ENCODE measurements around the gene KIRREL3.

- no peak for TF ChIP-seq CTCF (IDR thresholded peaks at IDR 0.05)
- no peak for TF ChIP-seq CEBPB (IDR thresholded peaks at IDR 0.05)
- TF ChIP-seq CBX2 (IDR thresholded peaks at IDR 0.05; ENCODE audit: borderline replicate concordance, low read depth) = no peak
- no peak for TF ChIP-seq USF2 (IDR thresholded peaks at IDR 0.05)
- TF ChIP-seq POLR2A (IDR thresholded peaks at IDR 0.05; ENCODE audit: low read length) = no peak
- no peak for TF ChIP-seq RCOR1 (IDR thresholded peaks at IDR 0.05; ENCODE audit: low read depth, low read length)
- TF ChIP-seq BHLHE40 (IDR thresholded peaks at IDR 0.05; ENCODE audit: low read depth, low read length) = no peak
- TF ChIP-seq RAD21 (conservative IDR thresholded peaks at IDR 0.05 in 1 of 2, IDR thresholded peaks at IDR 0.05 in 1 of 2) = no peak
- no peak for TF ChIP-seq FOXS1 (CRISPR knock-in tag; IDR thresholded peaks at IDR 0.05)
- TF ChIP-seq JUN (IDR thresholded peaks at IDR 0.05) = no peak
These were observed 478.0 kb downstream of the KIRREL3 start for GRCh38 chr11:126522606-126523005.

All from A549 (cell line).